ENCODE measurements around the gene HIVEP1.

- TF ChIP-seq HDGF (IDR thresholded peaks at IDR 0.05; ENCODE audit: borderline replicate concordance) (no peak), L3MBTL2 (conservative IDR thresholded peaks at IDR 0.05) (no peak), ELF4 (IDR thresholded peaks at IDR 0.05) (no peak), SP1 (IDR thresholded peaks at IDR 0.05) (no peak), ZNF384 (IDR thresholded peaks at IDR 0.05) (no peak), NFRKB (IDR thresholded peaks at IDR 0.05) (no peak), SUZ12 (IDR thresholded peaks at IDR 0.05) (no peak), PKNOX1 (IDR thresholded peaks at IDR 0.05) (no peak), BHLHE40 (IDR thresholded peaks at IDR 0.05; ENCODE audit: borderline replicate concordance) (no peak), ARNT (IDR thresholded peaks at IDR 0.05) (no peak), FOXM1 (IDR thresholded peaks at IDR 0.05; ENCODE audit: borderline replicate concordance) (no peak), FOXA1 (IDR thresholded peaks at IDR 0.05) (no peak), LEF1 (IDR thresholded peaks at IDR 0.05; ENCODE audit: borderline replicate concordance) (no peak), FOXK2 (IDR thresholded peaks at IDR 0.05) (no peak)
These were observed 136.2 kb downstream of the HIVEP1 start for GRCh38 chr6:12148317-12148801.
